IPS-15b (cell line): ENCODE measurements around the gene EPN2.

Source experiments
- H3K27me3 ChIP-seq: one replicate; pipeline ENCODE4 v1.6.1; 2013; ENCODE audit warnings: low read length; ENCODE audit not compliant: control insufficient read depth, insufficient read depth
- H3K36me3 ChIP-seq: one replicate; pipeline ENCODE4 v1.6.1; 2013; ENCODE audit warnings: low read length; ENCODE audit not compliant: control insufficient read depth, insufficient read depth
- H3K4me1 ChIP-seq: one replicate; pipeline ENCODE4 v1.6.1; 2013; ENCODE audit warnings: mild to moderate bottlenecking, low read length; ENCODE audit not compliant: control insufficient read depth, insufficient read depth
- H3K4me3 ChIP-seq: one replicate; pipeline ENCODE4 v1.5.1; 2013; ENCODE audit warnings: low read depth, low read length
- H3K9ac ChIP-seq: one replicate; pipeline ENCODE4 v1.6.1; 2013; ENCODE audit warnings: low read depth, mild to moderate bottlenecking, low read length
- H3K9me3 ChIP-seq: one replicate; pipeline ENCODE4 v1.6.1; 2013; ENCODE audit warnings: mild to moderate bottlenecking, low read length; ENCODE audit not compliant: control insufficient read depth, insufficient read depth

Gene EPN2

DNA sequence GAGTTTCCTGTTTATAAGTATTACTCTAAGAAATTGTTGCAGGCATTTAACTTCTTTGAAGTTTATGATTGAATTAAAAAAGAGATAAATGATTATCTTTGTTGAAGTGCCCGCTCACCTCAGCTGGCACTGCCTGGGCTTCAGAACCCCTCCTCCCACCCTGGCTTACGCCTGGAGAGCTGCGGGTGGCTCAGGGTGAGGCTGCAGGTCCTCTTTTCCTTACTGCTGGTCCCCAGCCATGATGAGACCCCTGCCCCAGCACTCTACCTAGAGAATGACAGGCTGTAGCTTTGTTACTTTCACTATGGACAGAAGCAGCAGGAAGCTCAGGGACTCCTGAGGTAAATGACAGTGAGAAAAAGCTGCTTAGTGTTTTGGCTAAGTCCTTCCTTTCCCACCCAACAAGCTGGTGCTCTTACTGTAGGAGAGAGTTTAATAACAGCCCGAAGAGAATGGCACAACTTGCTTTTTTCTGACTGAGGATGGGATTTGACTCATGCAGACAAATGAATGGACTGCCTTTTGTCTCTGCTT lies 62.1 kb downstream of the EPN2 start:
- Histone ChIP-seq H3K9ac (no peak overlapping the region), H3K36me3 (peaks cover 5% of the 10 kb centered on the region), H3K4me3 (no peak overlapping the region), H3K9me3 (no peaks in the 10 kb centered on the region), H3K27me3 (no peaks in the 10 kb centered on the region), H3K4me1 (no peaks in the 10 kb centered on the region)

DNA sequence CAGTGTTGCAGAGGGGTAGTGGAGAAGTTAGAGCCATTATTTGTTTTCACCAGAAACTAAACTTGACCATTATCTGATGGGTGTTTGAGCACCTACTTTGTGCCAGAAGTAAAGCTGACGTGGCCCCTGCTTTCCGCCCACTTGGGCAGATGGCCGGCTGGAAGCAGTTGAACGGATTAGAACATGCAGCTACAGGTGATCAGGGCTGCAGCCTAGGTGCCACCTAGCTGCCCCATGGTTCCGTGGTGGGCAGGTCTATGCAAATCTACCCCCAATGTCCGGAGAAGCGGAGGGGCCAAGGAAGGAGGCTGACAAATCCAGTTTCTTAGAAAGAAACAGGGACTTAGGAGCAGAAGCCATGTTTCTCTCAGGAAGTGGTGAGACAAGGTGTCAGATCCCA lies 62.7 kb downstream of the EPN2 start:
- H3K9me3 ChIP-seq, result no peaks in the 10 kb centered on the region
- H3K9ac ChIP-seq, result no peak overlapping the region
- H3K4me3 ChIP-seq, result no peak overlapping the region
- no peaks in the 10 kb centered on the region for H3K4me1 ChIP-seq
- peaks cover 5% of the 10 kb centered on the region for H3K36me3 ChIP-seq
- H3K27me3 ChIP-seq, result no peaks in the 10 kb centered on the region

- Histone ChIP-seq H3K4me1 (no peaks in the 10 kb centered on the region), H3K27me3 (no peaks in the 10 kb centered on the region), H3K9me3 (no peaks in the 10 kb centered on the region), H3K36me3 (peaks cover 5% of the 10 kb centered on the region), H3K9ac (no peak overlapping the region), H3K4me3 (no peak overlapping the region)
These were observed 64.2 kb downstream of the EPN2 start for GRCh38 chr17:19301274-19301951.

GRCh38 chr17:19301973-19302372 lies 64.8 kb downstream of the EPN2 start:
- H3K9me3 ChIP-seq, result no peaks in the 10 kb centered on the region
- H3K36me3 ChIP-seq, result peaks cover 5% of the 10 kb centered on the region
- no peaks in the 10 kb centered on the region for H3K4me1 ChIP-seq
- no peaks in the 10 kb centered on the region for H3K27me3 ChIP-seq
- no peak overlapping the region for H3K9ac ChIP-seq
- H3K4me3 ChIP-seq, result no peak overlapping the region

- H3K36me3 ChIP-seq, result peaks cover 5% of the 10 kb centered on the region
- H3K27me3 ChIP-seq, result no peaks in the 10 kb centered on the region
- no peak overlapping the region for H3K4me3 ChIP-seq
- no peaks in the 10 kb centered on the region for H3K4me1 ChIP-seq
- H3K9me3 ChIP-seq, result no peaks in the 10 kb centered on the region
- no peak overlapping the region for H3K9ac ChIP-seq
These were observed 65.7 kb downstream of the EPN2 start for GRCh38 chr17:19302791-19303331.

- H3K4me1 ChIP-seq, result no peaks in the 10 kb centered on the region
- no peaks in the 10 kb centered on the region for H3K27me3 ChIP-seq
- no peak overlapping the region for H3K4me3 ChIP-seq
- no peak overlapping the region for H3K9ac ChIP-seq
- peaks cover 5% of the 10 kb centered on the region for H3K36me3 ChIP-seq
- no peaks in the 10 kb centered on the region for H3K9me3 ChIP-seq
These were observed 66.2 kb downstream of the EPN2 start for GRCh38 chr17:19303367-19303776.

DNA sequence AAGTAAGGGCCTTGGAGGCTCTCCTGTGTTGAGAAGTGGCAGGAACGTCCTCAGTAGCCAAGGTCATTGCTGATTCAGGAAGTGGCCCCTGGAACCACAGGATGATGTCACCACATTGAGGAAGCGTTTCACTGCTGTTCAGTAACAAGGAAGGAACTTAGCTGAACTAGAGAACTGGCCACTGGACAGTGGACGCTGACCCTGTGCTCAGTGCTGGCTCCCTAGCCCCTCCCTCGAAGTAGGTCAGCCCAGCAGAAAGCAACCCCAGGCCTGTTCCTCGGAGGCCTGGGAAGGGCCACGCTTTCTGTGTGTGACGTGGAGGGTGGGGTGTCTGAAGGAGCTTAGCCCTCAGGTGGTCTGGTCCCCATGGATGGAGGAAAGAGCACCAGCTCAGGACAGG lies 67.0 kb downstream of the EPN2 start:
- H3K36me3 ChIP-seq, result peaks cover 5% of the 10 kb centered on the region
- H3K9ac ChIP-seq, result no peak overlapping the region
- H3K27me3 ChIP-seq, result no peaks in the 10 kb centered on the region
- no peak overlapping the region for H3K4me3 ChIP-seq
- H3K4me1 ChIP-seq, result no peaks in the 10 kb centered on the region
- no peaks in the 10 kb centered on the region for H3K9me3 ChIP-seq

DNA sequence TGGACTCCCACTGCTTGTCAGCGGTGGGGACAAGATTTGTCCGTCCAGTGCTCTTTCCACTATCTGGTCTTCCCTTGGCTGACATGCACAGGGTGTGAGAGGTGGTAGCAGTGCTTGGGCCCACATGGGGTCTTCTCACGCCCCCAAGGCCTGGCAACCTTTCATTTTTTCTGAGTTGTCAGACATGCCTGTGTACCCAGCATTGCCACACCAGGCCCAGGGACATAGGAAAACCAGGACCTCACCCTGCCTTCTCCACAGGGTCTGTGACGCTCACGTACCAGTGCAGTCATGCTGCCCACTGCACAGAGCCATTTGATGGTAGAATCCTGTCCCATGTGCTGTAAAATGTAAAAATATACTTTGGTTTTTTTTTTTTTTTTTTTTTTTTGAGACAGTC lies 67.6 kb downstream of the EPN2 start:
- Histone ChIP-seq H3K9me3 (no peaks in the 10 kb centered on the region), H3K4me1 (no peaks in the 10 kb centered on the region), H3K27me3 (no peaks in the 10 kb centered on the region), H3K4me3 (no peak overlapping the region), H3K9ac (no peak overlapping the region), H3K36me3 (peaks cover 5% of the 10 kb centered on the region)

- peaks cover 5% of the 10 kb centered on the region for H3K36me3 ChIP-seq
- H3K4me1 ChIP-seq, result no peaks in the 10 kb centered on the region
- no peaks in the 10 kb centered on the region for H3K27me3 ChIP-seq
- H3K4me3 ChIP-seq, result no peak overlapping the region
- no peaks in the 10 kb centered on the region for H3K9me3 ChIP-seq
- no peak overlapping the region for H3K9ac ChIP-seq
These were observed 68.1 kb downstream of the EPN2 start for GRCh38 chr17:19305256-19305655.

- H3K36me3 ChIP-seq, result peaks cover 3% of the 10 kb centered on the region
- H3K4me1 ChIP-seq, result no peaks in the 10 kb centered on the region
- H3K9me3 ChIP-seq, result no peaks in the 10 kb centered on the region
- no peak overlapping the region for H3K9ac ChIP-seq
- H3K27me3 ChIP-seq, result no peaks in the 10 kb centered on the region
- no peak overlapping the region for H3K4me3 ChIP-seq
These were observed 68.6 kb downstream of the EPN2 start for GRCh38 chr17:19305761-19306159.

GRCh38 chr17:19306160-19307111 lies 69.3 kb downstream of the EPN2 start:
- no peaks in the 10 kb centered on the region for H3K9me3 ChIP-seq
- H3K9ac ChIP-seq, result no peak overlapping the region
- H3K36me3 ChIP-seq, result no peaks in the 10 kb centered on the region
- H3K4me1 ChIP-seq, result no peaks in the 10 kb centered on the region
- no peak overlapping the region for H3K4me3 ChIP-seq
- no peaks in the 10 kb centered on the region for H3K27me3 ChIP-seq
